ENCODE data around the gene GNG7. TPM values are rescaled to one million over a fixed set of nuclear protein-coding genes. Genes with fewer than 3 reads are reported as not detected.

Gene GNG7
- polyA plus RNA-seq, 1 of the 3 experiments (the other 2 are of a cell fraction), result 2.2 TPM

GRCh38 chr19:2475702-2476450, 226.6 kb downstream of the GNG7 start, which contains the start of gene GADD45B (continued):
- TF ChIP-seq, protein P1, sequence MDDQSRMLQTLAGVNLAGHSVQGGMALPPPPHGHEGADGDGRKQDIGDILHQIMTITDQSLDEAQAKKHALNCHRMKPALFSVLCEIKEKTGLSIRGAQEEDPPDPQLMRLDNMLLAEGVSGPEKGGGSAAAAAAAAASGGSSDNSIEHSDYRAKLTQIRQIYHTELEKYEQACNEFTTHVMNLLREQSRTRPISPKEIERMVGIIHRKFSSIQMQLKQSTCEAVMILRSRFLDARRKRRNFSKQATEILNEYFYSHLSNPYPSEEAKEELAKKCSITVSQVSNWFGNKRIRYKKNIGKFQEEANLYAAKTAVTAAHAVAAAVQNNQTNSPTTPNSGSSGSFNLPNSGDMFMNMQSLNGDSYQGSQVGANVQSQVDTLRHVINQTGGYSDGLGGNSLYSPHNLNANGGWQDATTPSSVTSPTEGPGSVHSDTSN (IDR thresholded peaks at IDR 0.05), result 0 out of 2 replicates have a peak, but pooled peaks have one; percentile 16
- no peak for TF ChIP-seq RAD21 (IDR thresholded peaks at IDR 0.05; ENCODE audit: low read length)
- TF ChIP-seq, protein P2, sequence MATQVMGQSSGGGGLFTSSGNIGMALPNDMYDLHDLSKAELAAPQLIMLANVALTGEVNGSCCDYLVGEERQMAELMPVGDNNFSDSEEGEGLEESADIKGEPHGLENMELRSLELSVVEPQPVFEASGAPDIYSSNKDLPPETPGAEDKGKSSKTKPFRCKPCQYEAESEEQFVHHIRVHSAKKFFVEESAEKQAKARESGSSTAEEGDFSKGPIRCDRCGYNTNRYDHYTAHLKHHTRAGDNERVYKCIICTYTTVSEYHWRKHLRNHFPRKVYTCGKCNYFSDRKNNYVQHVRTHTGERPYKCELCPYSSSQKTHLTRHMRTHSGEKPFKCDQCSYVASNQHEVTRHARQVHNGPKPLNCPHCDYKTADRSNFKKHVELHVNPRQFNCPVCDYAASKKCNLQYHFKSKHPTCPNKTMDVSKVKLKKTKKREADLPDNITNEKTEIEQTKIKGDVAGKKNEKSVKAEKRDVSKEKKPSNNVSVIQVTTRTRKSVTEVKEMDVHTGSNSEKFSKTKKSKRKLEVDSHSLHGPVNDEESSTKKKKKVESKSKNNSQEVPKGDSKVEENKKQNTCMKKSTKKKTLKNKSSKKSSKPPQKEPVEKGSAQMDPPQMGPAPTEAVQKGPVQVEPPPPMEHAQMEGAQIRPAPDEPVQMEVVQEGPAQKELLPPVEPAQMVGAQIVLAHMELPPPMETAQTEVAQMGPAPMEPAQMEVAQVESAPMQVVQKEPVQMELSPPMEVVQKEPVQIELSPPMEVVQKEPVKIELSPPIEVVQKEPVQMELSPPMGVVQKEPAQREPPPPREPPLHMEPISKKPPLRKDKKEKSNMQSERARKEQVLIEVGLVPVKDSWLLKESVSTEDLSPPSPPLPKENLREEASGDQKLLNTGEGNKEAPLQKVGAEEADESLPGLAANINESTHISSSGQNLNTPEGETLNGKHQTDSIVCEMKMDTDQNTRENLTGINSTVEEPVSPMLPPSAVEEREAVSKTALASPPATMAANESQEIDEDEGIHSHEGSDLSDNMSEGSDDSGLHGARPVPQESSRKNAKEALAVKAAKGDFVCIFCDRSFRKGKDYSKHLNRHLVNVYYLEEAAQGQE (IDR thresholded peaks at IDR 0.05; ENCODE audit: low read depth, low read length), result peak; percentile 79
- no peak for TF ChIP-seq FOXJ3 (CRISPR knock-in tag; IDR thresholded peaks at IDR 0.05)
- TF ChIP-seq TAF1 (IDR thresholded peaks at IDR 0.05; ENCODE audit: borderline replicate concordance, low read depth, low read length), result peak; percentile 100
- TF ChIP-seq, protein P3, sequence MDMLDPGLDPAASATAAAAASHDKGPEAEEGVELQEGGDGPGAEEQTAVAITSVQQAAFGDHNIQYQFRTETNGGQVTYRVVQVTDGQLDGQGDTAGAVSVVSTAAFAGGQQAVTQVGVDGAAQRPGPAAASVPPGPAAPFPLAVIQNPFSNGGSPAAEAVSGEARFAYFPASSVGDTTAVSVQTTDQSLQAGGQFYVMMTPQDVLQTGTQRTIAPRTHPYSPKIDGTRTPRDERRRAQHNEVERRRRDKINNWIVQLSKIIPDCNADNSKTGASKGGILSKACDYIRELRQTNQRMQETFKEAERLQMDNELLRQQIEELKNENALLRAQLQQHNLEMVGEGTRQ (IDR thresholded peaks at IDR 0.05; ENCODE audit: borderline replicate concordance, low read depth, low read length), result no peak
- TF ChIP-seq CHD2 (IDR thresholded peaks at IDR 0.05; ENCODE audit: low read length, partially characterized antibody), result no peak
- peak; percentile 44; the same call in 1 of the 2 replicates for TF ChIP-seq YY1 (IDR thresholded peaks at IDR 0.05; ENCODE audit: low read depth)
- TF ChIP-seq GATA2 (CRISPR knock-in tag; IDR thresholded peaks at IDR 0.05), result no peak
- peak; percentile 47; the same call in 1 of the 2 replicates for TF ChIP-seq FOXM1 (IDR thresholded peaks at IDR 0.05; ENCODE audit: low read depth)
- TF ChIP-seq EP300 (IDR thresholded peaks at IDR 0.05; ENCODE audit: borderline replicate concordance in 1 of 2, low read depth in 1 of 2, low read length in 1 of 2), result peak in 1 of 2 experiments; percentile 59; a peak in 2 of 4 replicates
- peak; percentile 66 for TF ChIP-seq MAX (IDR thresholded peaks at IDR 0.05; ENCODE audit: low read depth)
- peak; percentile 15; the same call in 1 of the 2 replicates for TF ChIP-seq SMC3 (IDR thresholded peaks at IDR 0.05; ENCODE audit: low read depth, low read length)
- 0 out of 2 replicates have a peak, but pooled peaks have one; percentile 24 for TF ChIP-seq TCF12 (IDR thresholded peaks at IDR 0.05)
- TF ChIP-seq RCOR1 (IDR thresholded peaks at IDR 0.05; ENCODE audit: low read length), result no peak
- TF ChIP-seq, protein P4, sequence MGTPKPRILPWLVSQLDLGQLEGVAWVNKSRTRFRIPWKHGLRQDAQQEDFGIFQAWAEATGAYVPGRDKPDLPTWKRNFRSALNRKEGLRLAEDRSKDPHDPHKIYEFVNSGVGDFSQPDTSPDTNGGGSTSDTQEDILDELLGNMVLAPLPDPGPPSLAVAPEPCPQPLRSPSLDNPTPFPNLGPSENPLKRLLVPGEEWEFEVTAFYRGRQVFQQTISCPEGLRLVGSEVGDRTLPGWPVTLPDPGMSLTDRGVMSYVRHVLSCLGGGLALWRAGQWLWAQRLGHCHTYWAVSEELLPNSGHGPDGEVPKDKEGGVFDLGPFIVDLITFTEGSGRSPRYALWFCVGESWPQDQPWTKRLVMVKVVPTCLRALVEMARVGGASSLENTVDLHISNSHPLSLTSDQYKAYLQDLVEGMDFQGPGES (IDR thresholded peaks at IDR 0.05; ENCODE audit: low read depth, low read length), result no peak
- peak; percentile 47; the same call in 1 of the 2 replicates for TF ChIP-seq ELF1 (IDR thresholded peaks at IDR 0.05)
- TF ChIP-seq TEAD4 (IDR thresholded peaks at IDR 0.05; ENCODE audit: borderline replicate concordance, insufficient read depth), result peak; percentile 61; the same call in 1 of the 2 replicates
- TF ChIP-seq, protein P5, sequence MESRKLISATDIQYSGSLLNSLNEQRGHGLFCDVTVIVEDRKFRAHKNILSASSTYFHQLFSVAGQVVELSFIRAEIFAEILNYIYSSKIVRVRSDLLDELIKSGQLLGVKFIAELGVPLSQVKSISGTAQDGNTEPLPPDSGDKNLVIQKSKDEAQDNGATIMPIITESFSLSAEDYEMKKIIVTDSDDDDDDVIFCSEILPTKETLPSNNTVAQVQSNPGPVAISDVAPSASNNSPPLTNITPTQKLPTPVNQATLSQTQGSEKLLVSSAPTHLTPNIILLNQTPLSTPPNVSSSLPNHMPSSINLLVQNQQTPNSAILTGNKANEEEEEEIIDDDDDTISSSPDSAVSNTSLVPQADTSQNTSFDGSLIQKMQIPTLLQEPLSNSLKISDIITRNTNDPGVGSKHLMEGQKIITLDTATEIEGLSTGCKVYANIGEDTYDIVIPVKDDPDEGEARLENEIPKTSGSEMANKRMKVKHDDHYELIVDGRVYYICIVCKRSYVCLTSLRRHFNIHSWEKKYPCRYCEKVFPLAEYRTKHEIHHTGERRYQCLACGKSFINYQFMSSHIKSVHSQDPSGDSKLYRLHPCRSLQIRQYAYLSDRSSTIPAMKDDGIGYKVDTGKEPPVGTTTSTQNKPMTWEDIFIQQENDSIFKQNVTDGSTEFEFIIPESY (IDR thresholded peaks at IDR 0.05; ENCODE audit: borderline replicate concordance, low read depth), result peak; percentile 47; the same call in 1 of the 2 replicates
